NCI-H1436 (cell line): ENCODE data around the gene PTK6.
"Not testable (repeated sequence)": the region's sequence is repeated elsewhere in the genome, so short reads cannot be mapped to it uniquely, and the experiment has no call there.

ENCODE experiments used
- DNase-seq: peaks from one replicate; lab custom pipeline; 2025; lab: John Stamatoyannopoulos, UW

PTK6 gene

GRCh38 chr20:63493563-63494020 is 43.6 kb downstream of the PTK6 start:
- DNase-seq = no peak

- no peak for DNase-seq
Measured at GRCh38 chr20:63492982-63493381, 44.2 kb downstream of the PTK6 start.

GRCh38 chr20:63492518-63492917 is 44.7 kb downstream of the PTK6 start:
- DNase-seq = no peak

- no peak for DNase-seq
Measured at GRCh38 chr20:63491635-63492230, 45.4 kb downstream of the PTK6 start.

GRCh38 chr20:63491078-63491477 is 46.1 kb downstream of the PTK6 start:
- DNase-seq = no peak

GRCh38 chr20:63490416-63490815 is 46.8 kb downstream of the PTK6 start:
- DNase-seq = no peak

GRCh38 chr20:63488315-63489251 is 48.6 kb downstream of the PTK6 start:
- DNase-seq = no peak

GRCh38 chr20:63487781-63488241 is 49.4 kb downstream of the PTK6 start:
- no peak for DNase-seq

GRCh38 chr20:63487116-63487764 is 49.9 kb downstream of the PTK6 start:
- DNase-seq = no peak

GRCh38 chr20:63486300-63486855 is 50.8 kb downstream of the PTK6 start:
- no peak for DNase-seq

- DNase-seq = no peak
Measured at GRCh38 chr20:63484651-63485403, 52.3 kb downstream of the PTK6 start.

- no peak for DNase-seq
Measured at GRCh38 chr20:63484236-63484635, 52.9 kb downstream of the PTK6 start.

- DNase-seq = no peak
Measured at GRCh38 chr20:63483834-63484233, 53.3 kb downstream of the PTK6 start.

- no peak for DNase-seq
Measured at GRCh38 chr20:63482021-63482587, 55.1 kb downstream of the PTK6 start.

- DNase-seq = no peak
Measured at GRCh38 chr20:63481503-63481902, 55.7 kb downstream of the PTK6 start.

- DNase-seq = not testable (repeated sequence)
Measured at GRCh38 chr20:63479695-63480419, 57.3 kb downstream of the PTK6 start.

- no peak for DNase-seq
Measured at GRCh38 chr20:63478346-63479302, 58.6 kb downstream of the PTK6 start.
